Eye (tissue), 1 donor: ENCODE data around the gene MAP3K14.
A peak's percentile ranks its signal among the peaks of the same experiment; 100 is the strongest.

Experiments used
- DNase-seq: peaks from one replicate; pipeline ENCODE4 v3.0.0-alpha.2; 2015

The MAP3K14 gene

DNA sequence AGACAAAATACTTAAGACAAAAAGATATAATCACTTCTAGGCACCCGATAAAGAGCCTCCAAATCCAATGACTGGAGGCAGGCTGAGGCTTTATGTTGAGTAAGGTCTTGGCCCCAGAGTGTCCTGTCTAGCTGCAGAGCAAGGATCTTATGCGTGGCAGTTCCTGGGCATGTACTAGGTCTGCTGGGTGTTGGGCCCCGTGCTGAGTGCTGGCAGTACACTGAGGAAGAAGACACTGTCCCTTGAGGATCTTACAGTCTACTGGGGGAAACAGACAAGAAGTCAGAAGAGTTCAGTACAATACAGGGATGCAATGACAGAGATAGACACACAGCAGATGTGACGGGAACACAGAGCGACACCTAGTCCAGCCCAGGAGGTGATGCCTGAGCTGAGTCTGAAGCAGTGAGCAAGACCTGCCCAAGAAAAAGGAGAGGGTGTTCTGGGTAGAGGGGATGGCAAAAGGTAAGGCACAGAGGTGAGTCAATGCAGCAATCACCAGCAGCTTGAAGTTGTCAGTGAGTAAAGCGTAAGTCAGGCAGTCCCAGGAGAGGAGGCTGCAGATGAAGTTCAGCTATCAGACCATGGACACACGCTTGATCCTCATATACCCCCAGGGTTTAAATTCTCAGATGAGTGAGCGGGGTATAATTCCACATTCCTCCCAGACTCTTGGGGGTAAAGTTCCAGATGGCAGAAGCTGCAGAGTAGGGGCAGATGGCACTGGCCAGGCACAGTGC is 18.1 kb downstream of the MAP3K14 start:
- DNase-seq = peak; percentile 65

DNA sequence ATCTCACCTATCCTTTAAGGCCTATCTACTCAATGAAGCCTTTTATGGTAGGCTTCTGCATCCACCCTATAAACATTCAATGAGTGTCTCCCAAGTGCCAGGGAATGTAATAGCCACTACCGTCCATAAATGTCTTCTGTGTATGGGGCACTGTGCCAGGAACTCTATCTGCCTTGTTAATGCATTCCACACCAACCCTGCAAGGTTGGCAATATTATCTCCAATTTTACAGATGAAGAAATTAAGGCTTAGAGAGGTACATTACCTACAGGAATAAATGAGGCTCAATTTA is 20.0 kb downstream of the MAP3K14 start:
- DNase-seq = no peak

DNA sequence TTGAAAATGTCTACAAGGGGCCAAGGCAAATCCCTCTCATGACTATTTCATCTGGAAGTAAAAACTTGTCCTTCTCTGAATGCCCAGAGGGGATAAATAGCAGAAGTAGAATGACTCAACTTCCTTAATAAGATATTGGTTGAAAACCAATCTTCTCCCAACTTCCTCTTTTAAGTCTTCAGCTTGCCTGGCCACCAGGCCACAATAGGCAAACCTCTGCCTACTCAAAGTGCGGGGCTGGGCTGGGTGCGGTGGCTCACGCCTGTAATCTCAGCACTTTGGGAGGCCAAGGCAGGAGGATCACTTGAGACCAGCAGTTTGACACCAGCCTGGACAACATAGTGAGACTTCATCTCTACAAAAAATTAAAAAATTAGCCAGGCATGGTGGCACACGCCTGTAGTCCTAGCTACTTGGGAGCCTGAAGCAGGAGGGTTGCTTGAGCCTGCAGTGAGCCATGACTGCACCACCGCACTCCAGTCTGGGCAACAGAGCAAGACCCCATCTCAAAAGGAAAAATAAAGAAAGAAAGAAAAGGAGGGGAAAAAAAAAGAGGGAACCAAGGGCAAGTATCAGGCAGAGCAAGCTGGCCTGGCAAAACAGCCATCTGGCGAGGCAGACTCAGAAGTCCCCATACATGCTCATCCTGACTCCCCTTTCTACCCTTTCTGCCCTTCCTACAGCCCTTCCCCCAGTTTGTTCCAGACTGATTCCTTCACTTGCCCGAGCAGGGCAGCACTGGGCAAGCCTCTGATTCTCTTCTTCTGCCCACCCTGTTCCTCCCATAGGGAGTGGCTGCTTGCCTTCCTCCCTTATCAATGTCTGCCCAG is 20.6 kb downstream of the MAP3K14 start:
- DNase-seq = no peak

DNA sequence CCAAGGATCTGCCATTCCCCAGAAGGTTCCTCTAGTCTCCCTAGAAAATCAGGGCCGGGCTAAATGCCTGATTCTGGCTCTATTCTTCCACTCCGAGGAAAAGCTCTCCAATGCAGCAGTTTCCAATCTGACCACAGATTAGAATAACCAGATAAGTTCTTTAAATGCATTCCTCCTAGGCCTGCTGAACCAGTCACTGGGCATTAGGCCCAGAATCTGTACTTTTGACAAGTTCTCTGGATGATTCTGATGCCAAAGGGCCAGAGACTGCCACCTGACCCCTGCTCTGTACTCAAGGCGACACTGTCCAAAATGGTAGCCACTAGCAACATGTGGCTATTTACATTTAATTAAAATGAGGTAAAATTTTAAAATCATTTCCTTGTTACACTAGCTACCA is 22.3 kb downstream of the MAP3K14 start:
- DNase-seq = no peak

DNA sequence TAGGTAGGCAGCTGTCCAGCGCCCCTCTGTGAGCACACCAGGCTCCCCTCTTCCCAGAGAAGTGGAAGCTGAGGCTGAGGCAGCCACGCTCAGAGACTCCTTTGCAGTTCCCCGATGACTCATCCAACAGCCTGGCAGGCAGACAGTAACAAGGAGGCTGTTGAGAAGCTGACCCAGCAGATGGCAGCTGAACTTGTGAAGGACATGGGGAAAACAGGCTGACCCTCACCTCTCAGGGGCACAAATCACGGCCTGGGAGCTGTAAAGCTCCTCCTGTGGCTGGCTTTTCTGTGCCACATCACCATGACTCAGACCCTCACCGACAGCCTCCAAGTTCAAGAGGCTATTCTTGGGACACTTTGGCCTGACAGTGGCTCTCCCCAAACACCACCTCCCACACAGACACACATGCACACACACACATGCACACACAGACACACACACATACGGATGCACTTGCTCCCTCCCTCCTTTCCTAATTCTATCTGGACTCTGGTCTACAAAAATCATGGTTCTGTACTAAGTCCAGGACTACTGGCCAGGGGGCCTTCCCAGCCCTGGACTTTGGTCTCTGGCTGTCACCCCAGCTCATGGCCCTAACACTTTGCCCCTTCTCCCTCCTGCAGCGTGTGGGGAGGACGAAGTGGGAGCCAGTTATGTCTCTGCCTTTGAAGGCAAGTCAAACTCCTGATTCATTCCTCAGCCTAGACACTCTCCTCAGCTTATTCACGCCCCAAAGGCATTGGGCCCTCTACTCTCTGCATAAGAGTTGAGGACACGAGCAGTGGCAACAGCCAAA is 23.2 kb downstream of the MAP3K14 start:
- peak; percentile 51 for DNase-seq

DNA sequence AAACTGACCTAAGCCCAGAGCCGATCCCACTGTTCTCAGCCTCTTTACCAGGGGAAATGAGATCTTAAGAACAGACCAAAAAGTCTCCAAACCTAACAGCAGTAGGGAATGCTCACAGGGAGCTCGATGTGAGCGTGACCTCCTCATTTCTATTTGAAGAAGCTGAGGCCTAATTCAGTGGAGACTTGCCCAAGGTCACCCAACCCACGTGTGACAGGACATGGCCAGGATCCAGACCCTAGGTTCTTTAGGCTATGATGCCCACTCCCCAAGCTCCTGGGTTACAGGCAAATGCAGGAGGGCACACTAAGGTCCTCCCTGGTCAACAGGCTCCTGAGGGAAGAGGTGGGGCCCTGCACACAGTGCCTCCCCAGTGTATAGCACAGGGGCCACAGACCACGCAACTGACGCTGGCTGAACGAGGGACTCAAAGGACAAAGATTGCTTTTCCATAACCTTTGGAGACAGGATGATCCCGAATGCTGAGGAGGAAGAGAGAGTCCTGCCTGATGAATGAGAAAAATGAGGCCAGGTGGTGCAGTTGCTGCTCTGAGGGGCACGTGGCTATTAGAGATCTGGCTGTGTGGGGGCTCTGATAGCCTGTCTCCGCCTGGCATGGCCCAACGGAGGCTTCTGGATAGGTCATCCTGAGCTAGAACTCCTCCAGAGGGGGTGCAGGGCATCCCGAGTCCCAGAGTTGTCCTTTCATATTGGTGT is 24.0 kb downstream of the MAP3K14 start:
- no peak for DNase-seq

GRCh38 chr17:45291171-45291805 is 25.5 kb downstream of the MAP3K14 start:
- no peak for DNase-seq

GRCh38 chr17:45290269-45290765 is 26.5 kb downstream of the MAP3K14 start:
- no peak for DNase-seq

GRCh38 chr17:45289301-45290268 is 27.2 kb downstream of the MAP3K14 start:
- no peak for DNase-seq

DNA sequence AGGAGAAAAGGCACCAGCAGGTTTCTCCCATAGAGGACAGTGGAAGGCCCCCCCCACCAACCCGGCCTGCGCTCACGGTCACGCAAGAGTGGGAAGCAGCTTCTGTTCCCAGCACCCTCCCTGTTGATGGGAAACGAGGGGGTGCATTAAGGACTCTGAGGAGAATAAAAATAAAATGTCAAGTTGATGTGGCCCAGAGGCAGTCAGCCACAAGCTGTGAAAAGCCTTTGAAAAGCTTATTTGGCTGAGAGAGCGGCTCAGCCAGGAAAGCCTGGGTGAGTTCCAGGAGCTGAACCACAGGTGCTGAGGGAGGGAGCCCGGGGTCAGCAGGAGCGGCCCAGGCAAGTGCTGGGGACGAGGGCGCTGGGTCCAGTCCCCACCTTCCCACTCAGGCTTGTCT is 28.0 kb downstream of the MAP3K14 start:
- DNase-seq = no peak

DNA sequence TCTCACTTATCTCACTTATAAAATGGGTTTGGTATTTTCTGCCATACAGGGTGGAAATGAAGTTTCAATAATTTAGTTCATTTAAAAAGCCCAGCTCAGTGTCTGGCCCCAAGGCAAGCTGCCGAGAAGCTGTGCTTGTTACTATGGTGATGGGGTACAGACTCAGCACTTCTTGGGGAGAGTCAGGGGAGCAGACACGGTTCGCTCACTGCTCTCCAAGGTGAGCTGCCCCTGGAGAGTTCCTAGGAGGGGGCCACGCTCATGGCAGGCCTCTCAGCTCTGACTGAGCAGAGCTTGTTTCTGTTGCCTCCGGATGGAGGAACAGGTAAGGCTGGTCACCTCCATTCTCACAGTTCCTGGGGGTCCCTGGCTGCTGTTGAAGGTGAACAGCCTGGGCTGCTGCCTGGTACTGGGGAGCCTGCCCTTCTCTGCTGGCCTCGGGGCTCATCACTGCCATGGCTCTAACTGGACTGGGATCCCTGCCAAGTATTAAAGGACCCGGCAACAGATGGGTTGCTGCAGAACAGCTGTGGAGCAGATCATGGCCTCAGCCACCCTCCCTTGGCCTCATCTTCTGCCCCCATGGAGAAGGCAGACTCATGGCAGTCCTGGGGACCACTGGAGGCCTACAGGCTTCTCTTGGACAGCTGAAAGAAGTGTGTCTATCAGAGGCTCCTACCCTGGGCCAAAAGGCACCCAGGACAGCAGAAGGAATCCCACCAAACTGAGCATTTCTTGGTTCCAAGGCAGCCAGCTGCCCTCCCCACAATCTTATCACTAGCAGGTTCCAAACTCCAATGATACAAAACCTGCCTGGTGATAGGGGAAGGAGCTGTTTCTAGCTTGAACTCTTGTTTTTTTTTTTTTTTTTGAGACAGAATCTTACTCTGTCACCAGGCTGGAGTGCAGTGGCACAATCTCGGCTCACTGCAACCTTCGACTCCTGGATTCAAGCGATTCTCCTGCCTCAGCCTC is 29.0 kb downstream of the MAP3K14 start:
- DNase-seq = peak; percentile 51

GRCh38 chr17:45286286-45286685 is 30.5 kb downstream of the MAP3K14 start:
- no peak for DNase-seq

- no peak for DNase-seq
Observed at GRCh38 chr17:45284176-45285140, 32.4 kb downstream of the MAP3K14 start.

- DNase-seq = no peak
Observed at GRCh38 chr17:45283711-45284110, 33.1 kb downstream of the MAP3K14 start.

DNA sequence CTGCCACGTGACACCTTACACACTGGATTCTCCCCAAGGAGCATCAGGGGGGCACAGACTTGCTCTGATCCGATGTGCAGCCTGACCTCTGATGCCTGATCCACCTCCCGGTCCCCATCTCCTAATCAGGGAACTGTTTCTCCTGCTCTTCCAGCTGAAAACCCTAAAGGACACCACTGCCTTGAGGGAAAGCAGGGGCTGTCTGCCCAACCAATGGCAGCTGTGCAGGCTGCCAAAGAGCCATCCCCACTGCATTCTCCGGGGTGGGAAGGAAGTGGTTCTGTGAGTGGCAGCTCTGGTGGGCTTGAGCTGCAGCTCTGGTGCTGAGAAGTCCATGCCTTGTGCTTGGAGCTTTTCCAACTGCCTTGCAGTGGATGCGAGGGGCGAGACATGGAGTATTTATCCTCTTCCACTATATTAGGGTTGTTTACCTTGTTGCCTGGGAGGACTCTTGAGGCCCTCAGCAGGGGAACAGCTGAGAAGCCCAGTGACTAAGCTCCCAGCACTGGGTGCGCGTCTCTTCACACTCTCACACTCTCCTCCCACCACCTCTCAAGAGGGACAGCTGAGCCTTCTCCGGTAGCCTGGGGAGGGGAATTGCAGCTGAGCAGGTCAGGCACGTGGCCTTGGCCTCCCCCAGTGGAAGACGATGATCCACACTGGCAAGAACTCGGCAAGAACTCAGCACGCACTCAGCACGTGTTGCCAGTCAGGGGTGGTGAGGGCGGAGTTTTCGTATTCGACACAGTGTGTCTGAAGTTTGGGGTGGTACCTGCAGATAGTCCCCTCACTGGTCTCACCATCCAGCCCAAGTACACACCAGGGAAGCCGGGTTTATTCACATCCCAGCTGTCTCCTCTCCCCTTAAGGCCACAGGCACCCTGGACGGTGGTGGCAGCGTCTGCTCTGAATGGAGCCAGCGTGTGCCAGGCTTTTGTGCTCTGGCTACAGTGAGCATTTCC is 33.9 kb downstream of the MAP3K14 start:
- no peak for DNase-seq

- DNase-seq = no peak
Observed at GRCh38 chr17:45279898-45280297, 36.9 kb downstream of the MAP3K14 start.

- no peak for DNase-seq
Observed at GRCh38 chr17:45277992-45278391, 38.8 kb downstream of the MAP3K14 start.
